Left colon (tissue), 2 donors: Measurements from ENCODE around the gene MESD. TPM values are rescaled to one million over a fixed set of nuclear protein-coding genes. Genes with fewer than 3 reads are reported as not detected.

Experiments
- ATAC-seq: fragments of 200-7000 bp; cut with Tn5 transposase; one replicate; pipeline ENCODE4 v1.9.1; 2020; ENCODE audit warnings: mild to moderate bottlenecking, moderate library complexity
- DNase-seq, 2 donors: peaks; one replicate each; pipeline ENCODE4 v3.0.0-alpha.2; 2020
- intact Hi-C, 2 donors: fragments of 100-400 bp; cut with DNase I in 1 of 2; cut with micrococcal nuclease in 1 of 2; formaldehyde crosslinking; loops; one replicate each; pipeline versions ENCODE4 v1.11.2 to v1.14.0; 2022; cut with DNase I, micrococcal nuclease
- total RNA-seq, 2 donors: library from RNA; stranded (reverse); fragmentation: NEBNext Ultra II Directional; extraction: Animal tissue kit (Norgen Biotek cat#: 25700); gene quantifications; one replicate each; pipeline ENCODE4 v1.2.1, GENCODE V29; 2021
- donor health status: DM: no; HTN: no; CAD: no.
- donor health status: DM: yes; HTN: yes; CAD: no.

The MESD gene
- total RNA-seq, 2 donors from 2014 or later: 21.2 TPM

DNA sequence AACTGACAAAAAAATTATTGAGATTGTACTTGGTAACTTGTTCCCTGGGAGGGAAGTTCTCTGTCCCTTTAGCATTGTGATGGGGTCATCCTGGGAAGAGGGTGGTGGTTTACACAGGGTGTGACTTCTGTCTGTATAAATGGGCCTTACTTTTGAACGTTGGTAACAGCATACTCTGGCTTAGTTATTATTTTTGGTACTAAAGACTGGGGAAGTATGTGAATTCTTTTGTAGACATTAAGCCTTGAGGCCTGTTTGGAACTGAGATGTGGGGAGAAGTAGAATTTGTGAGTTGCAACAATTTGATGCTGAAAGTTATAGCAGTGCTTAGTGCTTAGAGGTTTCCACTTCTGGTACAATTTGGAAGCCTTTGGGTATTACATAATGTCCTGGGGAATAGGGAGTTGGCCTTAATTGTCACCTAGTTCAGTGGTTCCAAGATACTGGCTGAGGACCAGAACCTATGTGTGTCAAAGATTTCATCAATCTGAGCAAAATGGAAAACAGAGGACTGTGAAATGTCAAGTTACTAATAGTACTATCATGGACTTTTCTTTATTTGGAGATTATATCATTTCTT, 27.0 kb upstream of the MESD start:
- intact Hi-C loops: no loop called here
- DNase-seq (no peak), ATAC-seq (no peak)

DNA sequence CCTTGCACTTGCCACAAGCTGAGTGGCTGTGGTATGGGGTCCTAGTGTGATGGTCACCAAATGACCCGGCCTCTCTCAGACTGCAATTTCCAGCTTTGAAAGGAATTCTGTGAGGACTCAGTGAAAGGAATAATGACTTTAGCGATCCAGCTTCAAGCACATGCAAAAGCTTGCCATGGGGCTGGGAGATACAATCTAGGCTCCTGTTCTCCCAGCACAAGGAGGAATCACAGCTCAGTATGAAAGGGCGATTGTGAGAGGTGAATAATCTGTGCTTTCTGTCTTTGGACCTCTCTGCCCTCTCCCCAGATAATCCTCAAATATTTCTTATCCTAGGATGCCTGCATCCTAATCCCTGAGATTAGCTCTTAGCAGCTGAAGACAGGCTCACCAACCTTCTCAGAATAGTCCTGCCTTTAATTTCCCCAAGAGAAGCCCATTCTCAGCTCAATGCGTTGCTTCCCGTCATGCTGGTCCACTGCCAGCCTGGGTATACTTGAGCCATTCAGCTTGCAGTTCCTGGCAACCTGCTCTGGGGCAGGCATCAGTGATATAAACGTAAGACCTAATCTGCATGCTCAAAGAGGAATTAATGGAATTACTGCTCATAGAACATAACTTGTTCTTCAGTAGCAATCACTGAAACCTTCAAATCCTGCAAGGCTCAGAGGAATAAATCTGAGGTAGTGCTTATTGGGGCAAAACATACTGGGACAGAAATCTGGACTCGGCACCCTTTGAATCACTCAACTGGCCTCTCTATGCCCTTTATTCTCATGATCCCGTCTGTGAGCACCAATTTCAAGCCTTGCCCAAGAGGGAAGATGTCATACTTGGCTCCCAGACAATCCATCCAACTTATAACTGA, 26.2 kb upstream of the MESD start:
- ATAC-seq: no peak
- DNase-seq: no peak
- intact Hi-C loops: no loop called here

DNA sequence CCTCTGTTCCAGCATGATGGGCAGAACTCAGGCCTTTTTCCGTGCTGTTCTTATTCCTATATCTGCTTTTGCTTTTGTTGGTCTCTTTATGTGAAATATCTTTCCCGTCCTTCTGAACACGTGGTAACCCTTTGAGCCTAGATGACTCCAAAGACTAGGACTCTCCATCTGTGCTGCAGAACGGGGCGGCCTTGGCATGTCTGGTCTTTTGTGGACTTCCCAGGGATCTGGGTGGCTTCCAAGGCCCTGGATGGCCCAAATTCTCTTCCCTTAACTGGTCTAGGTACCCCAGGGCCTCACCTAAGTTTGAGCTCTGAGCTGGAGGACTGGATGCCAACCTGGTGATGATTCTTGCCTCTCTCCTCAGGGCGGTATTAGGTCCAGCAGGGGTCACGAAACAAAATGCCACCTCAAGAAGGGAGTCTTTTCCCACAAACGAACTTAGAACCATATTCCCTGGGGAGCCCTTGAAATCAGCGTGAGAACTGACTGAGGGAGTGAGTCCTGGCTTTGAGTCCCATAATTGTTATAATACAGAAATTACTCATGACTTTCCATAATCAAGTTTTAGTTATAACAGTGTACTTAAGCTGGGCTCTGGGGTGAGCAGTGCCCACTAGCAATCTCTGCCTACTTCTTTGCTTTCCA, 25.0 kb upstream of the MESD start:
- intact Hi-C loops: no loop called here
- ATAC-seq (no peak), DNase-seq (no peak)

DNA sequence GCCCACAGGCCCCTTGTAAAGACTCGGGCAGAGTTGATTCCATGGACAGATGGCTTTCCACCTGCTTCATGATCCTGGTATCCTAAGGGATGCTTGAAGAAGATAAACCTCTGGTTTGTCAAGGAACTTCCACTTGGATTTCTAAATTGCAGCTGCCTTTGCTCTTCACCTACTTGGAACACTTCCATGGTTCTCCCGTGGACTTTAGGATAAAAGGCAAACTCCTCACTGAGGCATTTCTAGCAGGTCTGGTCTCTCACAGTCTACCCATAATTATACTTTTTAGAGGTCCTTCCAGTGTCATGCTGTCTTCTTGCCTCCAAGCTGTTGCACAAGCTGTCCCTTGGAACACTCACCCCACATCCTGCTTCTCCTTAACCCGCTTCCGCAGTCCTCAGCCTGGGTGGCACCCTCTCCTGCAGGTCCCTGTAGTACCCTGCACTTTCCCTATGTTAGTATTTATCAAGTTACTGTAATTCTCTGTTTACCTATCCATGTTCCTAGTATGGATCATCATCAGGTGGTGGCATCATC, 23.8 kb upstream of the MESD start:
- ATAC-seq (no peak), DNase-seq (no peak)
- intact Hi-C loops: no loop called here

DNA sequence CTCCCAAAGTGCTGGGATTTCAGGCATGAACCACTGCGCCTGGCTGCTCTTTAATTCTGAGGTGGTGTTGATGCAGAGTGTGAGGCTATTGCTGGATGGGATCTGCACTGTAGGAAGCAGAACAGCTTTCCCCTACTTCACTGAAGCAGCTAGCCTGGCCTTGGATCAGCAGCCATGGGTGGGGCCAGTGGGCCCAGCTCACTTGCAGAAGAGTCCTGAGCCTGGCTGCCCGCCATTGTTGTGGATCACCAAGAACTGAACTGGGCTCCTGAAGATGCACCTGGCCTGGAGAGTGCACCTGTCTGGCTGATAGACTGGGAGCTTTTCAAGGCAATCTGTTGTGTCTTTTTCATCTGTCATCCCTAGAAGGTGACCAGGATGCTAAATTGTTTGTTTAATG, 23.0 kb upstream of the MESD start:
- no peak for DNase-seq
- ATAC-seq: no peak
- intact Hi-C loops: no loop called here

DNA sequence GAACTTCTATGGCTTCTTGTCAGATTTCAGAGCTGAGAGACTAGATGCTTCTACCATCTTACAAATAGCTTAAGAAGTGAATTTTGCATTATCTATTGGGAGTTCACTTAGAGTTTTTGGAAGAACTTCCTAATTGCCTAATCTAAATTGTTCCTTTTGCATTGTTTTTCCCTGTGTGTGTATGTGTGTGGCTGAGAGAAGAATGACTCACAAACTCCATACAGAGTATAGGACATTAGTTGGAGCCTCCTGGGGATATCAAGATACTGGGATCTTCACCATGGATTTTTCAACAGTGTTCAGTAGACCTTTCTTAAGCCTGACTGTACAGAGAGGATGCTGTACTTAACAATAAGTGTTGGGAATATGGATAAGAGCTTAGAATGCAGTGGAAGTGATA, 22.0 kb upstream of the MESD start:
- no peak for DNase-seq
- intact Hi-C loops: no loop called here
- ATAC-seq: no peak

DNA sequence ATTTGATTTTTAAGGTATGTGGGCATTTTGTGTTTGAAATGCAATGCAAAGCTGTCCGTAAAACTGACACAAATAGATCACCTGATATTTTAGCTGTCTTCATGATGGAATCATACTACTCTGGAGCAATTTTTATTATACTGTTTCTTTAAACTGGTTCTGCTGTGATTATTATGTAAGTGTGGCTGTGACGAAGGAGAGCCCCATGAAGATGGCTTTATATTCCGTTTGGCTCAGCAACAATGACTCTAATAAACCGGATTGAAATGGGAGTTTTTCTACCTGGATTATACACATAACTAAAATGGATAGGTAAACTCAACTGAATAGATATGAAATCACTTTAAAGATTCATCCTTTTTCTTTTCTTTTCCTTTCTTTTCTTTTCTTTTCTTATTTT, 20.5 kb upstream of the MESD start:
- intact Hi-C loops: no loop called here
- DNase-seq: no peak

DNA sequence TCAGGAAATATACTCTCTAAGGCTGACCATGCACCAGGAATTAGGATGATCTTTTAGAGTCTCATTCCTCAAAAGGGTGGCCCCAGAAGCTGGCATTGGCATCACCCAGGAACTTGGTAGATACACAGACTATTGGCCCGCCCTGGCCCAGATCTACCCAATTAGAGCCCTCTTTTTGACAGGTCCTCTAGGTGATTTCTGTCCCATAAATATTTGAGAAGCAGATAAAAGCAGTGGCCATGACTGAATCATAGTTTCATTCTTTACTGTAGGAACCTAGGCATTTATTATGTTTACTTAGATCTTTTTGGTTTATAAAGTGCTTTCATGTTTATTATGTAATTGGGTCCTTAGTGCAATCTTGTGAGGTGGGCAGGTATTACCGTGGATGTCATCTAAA, 18.7 kb upstream of the MESD start:
- DNase-seq (no peak), ATAC-seq (peak; percentile 56)
- intact Hi-C loops: no loop called here

More for the DNA sequence above, 20.5 kb upstream of the MESD start:
- ATAC-seq: no peak

DNA sequence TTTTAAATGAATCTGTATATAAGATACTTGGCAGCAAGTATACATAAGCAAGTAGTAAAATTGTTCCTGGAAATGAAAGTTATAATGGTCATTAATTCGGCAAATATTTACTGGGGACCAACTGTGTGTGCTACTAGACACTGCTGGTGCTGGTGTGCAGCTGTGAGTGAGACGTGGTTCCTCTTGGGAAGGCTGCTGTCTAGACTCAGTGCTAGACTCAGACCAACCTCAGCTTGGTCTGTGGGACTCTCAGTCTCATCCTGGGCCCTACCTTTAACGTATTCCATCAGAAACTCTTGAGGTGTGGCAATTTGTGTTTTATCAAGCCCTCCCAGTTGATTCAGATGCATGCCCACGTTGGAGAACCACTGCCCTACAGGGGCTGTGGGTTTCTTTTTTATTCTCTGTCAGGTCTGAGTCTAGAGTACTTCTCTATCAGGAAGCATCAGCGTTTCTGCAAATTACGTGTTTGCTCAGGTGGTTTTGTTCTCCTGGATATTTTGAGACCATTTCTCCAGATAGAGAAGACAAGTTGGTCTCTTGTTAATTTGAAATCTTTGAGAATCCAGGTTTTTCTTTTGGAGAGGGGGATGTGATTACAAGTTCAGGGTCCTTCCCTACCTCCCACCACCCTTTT, 17.9 kb upstream of the MESD start:
- intact Hi-C loops: no loop called here
- ATAC-seq: no peak
- DNase-seq: no peak

DNA sequence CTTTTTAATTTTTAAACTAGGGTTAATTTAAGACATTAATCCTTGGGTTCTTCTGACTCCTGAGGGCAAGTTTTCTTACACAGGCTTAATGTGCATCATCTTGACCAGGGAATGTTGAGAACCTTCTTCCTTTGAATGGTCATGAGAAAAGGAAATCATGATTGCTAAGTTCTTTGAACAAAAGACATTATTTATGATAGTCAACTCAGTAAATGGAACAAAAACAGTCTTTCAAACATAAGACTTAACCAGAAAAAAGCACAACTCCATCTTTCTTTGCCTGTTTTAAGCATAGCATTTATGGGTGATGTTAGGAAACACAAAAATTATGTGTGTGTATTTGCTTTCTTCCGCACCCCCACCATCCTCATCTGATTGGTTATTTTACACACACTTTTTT, 16.5 kb upstream of the MESD start:
- intact Hi-C loops: no loop called here
- ATAC-seq (no peak), DNase-seq (no peak)

DNA sequence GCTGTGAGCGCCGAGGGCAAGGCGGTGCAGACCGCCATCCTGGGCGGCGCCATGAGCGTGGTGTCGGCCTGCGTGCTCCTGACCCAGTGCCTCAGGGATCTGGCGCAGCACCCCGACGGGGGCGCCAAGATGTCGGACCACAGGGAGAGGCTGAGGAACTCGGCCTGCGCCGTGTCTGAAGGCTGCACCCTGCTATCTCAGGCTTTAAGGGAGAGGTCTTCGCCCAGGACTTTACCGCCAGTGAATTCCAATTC, 13.4 kb upstream of the MESD start:
- no peak for ATAC-seq
- DNase-seq: no peak
- intact Hi-C loops: no loop called here

DNA sequence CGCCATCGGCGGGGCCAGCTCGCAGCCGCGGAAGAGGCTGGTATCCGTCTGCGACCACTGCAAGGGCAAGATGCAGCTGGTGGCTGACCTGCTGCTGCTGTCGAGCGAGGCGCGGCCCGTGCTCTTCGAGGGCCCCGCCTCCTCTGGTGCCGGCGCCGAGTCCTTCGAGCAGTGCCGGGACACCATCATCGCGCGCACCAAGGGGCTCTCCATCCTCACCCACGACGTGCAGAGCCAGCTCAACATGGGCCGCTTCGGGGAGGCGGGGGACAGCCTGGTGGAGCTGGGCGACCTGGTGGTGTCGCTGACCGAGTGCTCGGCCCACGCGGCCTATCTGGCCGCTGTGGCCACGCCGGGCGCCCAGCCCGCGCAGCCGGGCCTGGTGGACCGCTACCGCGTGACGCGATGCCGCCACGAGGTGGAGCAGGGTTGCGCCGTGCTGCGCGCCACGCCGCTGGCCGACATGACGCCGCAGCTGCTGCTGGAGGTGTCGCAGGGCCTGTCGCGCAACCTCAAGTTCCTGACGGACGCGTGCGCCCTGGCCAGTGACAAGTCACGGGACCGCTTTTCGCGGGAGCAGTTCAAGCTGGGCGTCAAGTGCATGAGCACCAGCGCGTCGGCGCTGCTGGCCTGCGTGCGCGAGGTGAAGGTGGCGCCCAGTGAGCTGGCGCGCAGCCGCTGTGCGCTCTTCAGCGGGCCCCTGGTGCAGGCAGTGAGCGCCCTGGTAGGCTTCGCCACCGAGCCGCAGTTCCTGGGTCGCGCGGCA, 12.9 kb upstream of the MESD start:
- DNase-seq (peak in 1 of 2 donors; percentile 39), ATAC-seq (no peak)
- intact Hi-C loops: no loop called here

DNA sequence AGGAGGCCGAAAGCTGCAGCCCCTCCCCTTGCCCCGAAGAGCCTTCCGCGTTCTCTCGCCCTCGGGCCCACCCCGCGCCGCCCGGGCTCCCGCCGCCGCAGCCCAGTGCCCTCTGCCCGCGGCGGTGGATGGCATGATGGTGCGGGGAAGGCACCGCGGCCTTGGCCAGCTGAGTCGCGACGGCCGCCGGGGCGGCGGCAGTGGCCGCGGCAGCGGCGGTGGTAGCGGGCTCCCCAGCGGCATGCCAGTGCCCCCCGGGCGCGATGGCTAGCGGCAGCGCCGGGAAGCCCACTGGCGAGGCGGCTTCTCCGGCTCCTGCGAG, 12.4 kb upstream of the MESD start:
- intact Hi-C loops: no loop called here
- DNase-seq: no peak
- ATAC-seq: peak; percentile 18

DNA sequence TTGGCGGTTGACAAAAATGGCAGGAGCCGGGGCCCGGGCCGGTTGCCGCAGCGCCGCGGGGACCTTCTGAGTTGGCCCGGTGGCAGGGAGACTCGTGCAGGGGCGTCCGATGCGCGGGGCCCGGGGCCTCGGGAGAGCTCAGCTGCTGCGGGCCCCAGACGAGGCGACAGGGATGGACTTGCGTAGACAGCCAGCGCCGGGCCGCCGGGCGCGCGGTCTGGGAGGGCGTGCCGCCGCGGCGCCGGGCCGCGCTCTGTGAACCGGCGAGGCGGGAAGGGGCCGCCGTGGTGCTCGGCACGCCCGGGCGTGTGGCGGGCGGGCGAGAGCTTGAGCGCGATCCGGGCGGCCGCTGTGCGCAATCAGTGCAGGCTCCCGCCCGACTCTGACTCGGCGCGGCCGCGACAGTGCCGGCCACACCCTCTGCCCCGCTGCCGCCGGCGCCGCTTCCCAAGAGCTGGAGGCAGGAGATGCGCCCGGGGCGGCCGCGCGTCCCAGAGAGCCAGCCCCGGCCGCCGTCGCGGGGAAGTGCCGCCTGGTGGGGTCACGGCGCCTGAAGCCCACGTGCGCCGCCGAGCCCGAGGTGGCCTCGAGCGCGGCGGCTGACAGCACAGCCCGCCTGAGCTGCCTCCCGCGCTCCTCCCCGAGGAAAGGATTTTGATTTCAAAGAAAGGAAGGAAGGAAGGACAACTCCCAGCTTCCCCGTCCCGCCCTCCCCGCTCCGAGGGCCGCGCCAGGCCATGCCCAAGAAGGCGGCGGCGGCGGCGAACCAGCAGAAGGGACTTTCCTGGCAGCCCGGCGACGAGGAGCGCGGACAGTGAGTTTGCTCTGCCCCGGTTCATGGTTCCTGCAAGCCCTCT, 11.8 kb upstream of the MESD start:
- DNase-seq: peak; percentile 66 to 74
- intact Hi-C loops: no loop called here

DNA sequence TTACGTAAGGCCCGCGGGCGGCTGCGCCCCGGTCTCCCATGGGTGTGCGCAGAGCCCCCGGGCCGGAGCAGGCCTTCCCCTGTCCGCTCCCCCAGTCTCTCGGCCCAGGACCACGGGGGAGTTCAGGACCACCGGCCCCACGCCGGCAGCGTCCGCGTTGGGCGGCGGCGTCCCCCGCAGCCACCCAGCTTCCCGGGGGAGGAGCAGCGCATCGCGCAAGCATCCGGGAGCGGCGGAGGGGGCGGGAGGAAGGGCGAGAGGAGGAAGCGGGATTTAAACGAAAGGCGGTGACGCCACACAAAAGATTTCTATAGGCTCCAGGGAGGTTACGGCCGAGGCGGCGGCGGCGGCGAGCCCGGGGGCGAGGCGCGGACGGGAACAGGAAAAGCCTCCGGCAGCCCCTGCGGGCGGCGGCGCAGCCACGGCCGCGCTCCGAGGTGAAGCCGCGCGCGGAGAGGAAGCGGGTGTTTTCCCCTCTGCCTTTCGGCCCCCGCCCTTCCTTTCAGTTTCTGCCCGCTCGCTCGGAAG, 11.1 kb upstream of the MESD start, which contains the start of gene TLNRD1:
TLNRD1 (plus strand) TSS at position 300 of the 528 bp plus-strand sequence. CDS start 1,349 bp downstream, outside the sequence.
- ATAC-seq (peak; percentile 83), DNase-seq (peak; percentile 94 to 95)
- intact Hi-C loops: no loop called here

More for the DNA sequence above, 11.8 kb upstream of the MESD start:
- peak; percentile 51 for ATAC-seq

DNA sequence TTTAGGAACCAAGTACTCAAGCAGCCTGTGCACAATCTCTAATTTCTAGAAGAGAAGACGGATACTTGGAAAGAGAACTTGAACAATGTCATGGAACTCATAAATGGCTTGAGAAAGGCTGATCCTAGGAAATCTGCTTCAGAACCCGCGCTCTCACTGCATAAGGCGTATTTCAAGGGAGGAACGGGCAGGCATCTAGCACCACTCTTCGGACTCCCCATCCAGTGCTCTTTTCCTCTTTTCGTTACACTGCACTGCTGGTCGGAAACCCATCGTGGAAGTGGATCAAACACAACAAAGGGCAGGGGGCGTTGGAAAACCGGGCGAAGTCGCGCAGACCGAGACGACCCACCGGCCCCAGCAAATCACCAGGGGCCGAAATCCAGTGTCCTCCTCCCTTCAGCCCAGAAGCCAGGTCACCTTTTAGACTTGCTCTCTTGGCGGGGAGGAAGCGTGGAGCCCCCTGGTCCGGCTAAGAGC, 10.6 kb upstream of the MESD start:
- intact Hi-C loops: no loop called here
- ATAC-seq: peak; percentile 11
- DNase-seq: no peak

DNA sequence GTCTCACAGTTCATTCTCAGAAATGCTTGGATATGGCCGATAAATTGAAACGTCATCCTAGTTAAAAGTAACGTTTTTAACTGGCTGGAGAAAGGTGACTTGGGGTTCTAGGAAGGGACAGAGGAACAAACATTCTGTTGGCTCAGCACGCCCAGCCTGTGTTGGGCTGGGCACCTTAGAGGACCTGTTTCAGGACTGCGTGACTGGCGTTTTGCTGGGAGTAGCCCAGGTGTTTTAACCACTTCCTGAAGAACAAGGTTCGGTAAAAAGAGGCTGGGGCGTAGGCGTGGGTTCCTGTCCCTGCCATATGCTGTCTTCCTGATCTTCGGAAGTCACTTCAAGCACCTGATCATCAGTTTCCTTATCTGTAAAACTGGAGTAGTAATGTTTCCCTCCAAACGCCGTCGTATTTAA, 10.0 kb upstream of the MESD start:
- ATAC-seq (peak; percentile 70), DNase-seq (peak; percentile 80 to 91)
- intact Hi-C loops: loop anchor here in 1 of 2 donors (10.0 kb wide), 1 partner anchor 105 kb away; no protein-coding TSS in a partner anchor

DNA sequence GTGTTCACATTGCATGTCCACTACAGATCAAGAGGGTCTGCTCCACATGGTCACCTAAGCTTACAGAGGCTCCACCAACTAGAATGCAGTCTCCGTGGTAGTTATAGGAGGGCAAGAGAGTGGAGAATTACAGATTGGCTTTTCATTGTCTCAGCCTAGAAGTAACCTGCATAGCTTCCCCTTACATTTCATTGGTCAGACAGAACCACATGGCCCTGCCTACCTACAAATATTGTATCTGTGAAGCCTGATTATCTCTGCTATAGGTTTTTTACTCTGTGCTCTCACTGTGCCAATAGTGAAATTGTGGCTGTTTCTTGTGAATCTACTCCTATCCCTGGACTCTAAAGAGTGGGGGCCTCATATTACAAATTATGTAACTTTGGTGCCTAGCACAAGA, 8.6 kb upstream of the MESD start:
- ATAC-seq (no peak), DNase-seq (no peak)
- intact Hi-C loops: loop anchor here in 1 of 2 donors (10.0 kb wide), 1 partner anchor 107 kb away; no protein-coding TSS in a partner anchor
